HG03103 (cell line): ENCODE data around the gene DDX19B.
A peak's percentile ranks its signal among the peaks of the same experiment; 100 is the strongest.
"Not testable (repeated sequence)": the region's sequence is repeated elsewhere in the genome, so short reads cannot be mapped to it uniquely, and the experiment has no call there.

Experiments
- ATAC-seq: cut with Tn5 transposase; IDR thresholded peaks from one replicate; pipeline ENCODE4 v1.9.1; 2021; ENCODE audit warnings: low read depth; ENCODE audit not compliant: unreplicated experiment

Gene DDX19B

GRCh38 chr16:70298988-70299938 lies at the start of gene DDX19B:
TSS of gene DDX19B (plus strand) at chr16:70299186. CDS start at chr16:70299298, 112 bp downstream.
- peak; percentile 56 for ATAC-seq

- not testable (repeated sequence) for ATAC-seq
These were observed 49.3 kb upstream of the DDX19B start for GRCh38 chr16:70249697-70250096.

- ATAC-seq: peak; percentile 45
These were observed 48.0 kb upstream of the DDX19B start for GRCh38 chr16:70250748-70251628.

- peak; percentile 79 for ATAC-seq
These were observed 47.2 kb upstream of the DDX19B start, which contains the start of gene EXOSC6 for GRCh38 chr16:70251629-70252354. TSS of gene EXOSC6 (minus strand) at chr16:70251940. CDS start at chr16:70251900, 40 bp downstream.

- no peak for ATAC-seq
These were observed 46.5 kb upstream of the DDX19B start for GRCh38 chr16:70252355-70252988.

DNA sequence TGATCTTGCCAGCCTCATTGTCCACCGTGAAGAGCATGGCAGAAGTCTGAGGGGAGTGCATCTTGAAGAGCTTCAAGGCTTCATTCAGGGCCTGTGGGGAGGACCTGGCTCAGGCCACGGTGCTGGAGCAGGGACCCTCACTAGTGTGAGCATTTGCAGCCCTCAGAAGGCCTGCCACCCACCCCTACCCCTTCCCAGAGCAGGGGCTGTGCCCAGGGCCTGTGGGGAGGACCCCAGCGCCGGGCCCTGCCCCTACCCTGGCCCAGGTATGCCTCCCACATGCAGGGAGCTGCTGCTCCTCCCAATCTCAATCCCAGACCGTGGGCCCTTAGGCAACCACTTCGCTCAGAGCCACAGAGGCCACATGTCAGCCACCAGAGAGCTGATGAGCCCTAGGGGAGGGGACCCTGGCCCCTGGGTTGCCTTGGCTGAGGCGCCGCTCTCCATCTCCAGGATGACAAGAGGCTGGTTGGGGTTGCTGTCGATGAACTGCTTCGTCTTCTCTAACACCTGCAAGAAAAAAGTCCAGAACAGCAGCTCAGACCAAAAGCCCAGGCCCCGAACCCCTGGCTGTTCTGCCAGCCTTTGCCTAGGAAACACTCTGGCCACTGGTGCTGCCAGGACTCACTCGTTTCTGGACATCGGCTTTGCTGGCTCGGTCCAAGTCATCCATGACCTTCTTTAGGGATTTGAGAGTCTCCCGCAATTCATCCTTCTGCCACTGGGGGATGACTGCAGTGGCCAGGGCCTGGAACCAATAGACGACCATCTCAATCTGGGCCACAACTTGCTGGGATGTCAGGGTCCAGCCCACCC lies 45.5 kb upstream of the DDX19B start:
- no peak for ATAC-seq

- no peak for ATAC-seq
These were observed 44.6 kb upstream of the DDX19B start for GRCh38 chr16:70254180-70254964.

DNA sequence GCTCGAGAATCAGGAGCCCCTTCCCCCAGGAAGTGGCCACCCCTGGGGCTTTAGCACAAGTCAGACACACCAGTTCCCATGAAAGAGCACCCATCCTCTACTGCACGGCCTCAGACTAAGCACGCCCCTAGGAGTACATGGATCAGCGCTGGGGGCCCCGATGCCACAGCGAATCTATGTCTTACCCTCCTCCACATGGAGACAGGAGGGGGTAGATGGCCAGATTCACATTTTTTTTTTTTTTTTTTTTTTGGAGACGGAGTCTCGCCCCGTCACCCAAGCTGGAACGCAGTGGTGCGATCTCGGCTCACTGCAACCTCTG lies 44.1 kb upstream of the DDX19B start:
- ATAC-seq: no peak

DNA sequence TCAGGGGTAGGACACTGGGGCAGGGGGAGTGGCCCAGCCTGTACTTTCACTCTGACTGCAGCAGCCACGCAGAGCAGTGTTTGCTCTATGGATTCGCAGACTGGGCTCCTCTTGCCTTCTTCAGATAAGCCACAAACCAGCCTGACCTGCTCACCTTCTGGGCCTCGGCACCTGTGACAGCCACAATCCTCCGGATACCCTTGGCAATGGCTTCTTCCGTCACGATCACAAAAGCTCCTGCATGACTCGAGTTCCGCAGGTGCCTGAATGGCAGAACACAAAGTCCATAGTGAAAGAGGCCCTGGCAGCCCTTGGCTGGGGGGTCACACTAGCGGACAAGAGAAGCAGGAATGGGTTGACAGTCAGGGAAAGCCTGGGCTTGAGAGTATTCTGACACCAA lies 43.4 kb upstream of the DDX19B start:
- no peak for ATAC-seq

DNA sequence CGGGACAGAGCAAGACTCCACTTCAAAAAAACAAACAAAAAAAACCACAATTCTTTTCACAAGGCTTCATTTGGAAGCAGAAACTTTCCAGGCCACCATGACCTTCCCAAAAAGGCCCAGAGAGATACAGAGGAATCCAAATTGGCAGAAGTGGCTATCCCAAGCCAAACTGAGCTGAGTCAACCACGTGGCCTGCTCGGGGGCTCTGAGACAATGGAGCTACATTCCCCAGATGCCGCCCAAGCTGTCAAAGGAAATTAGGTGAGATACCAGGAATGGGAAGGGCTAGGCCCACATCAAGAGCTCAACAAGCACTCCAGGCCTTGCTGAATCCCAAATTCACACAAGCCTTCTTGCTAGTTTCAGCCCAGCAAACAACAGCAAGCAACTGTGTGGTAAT lies 41.6 kb upstream of the DDX19B start:
- no peak for ATAC-seq

GRCh38 chr16:70258065-70258464 lies 40.9 kb upstream of the DDX19B start:
- ATAC-seq: no peak

DNA sequence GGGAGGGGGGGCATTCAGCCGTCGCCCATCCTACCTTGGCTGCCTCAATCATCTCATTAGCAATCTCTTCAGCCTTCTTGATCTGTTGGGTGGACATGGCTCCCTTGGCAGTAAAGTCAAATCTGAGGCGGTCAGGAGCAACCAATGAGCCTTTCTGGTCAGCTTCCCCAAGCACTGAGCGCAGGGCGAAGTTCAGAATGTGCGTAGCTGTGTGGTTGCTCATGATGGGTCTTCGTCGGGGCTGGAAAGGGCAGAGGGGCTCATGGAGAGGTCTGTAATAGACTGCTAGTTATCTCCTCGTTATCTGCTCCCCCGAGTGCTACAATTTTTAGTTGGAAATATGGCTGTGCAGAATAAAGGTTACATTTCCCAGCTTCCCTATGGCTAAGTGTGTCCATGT lies 40.0 kb upstream of the DDX19B start:
- no peak for ATAC-seq

GRCh38 chr16:70259903-70260302 lies 39.1 kb upstream of the DDX19B start:
- not testable (repeated sequence) for ATAC-seq

DNA sequence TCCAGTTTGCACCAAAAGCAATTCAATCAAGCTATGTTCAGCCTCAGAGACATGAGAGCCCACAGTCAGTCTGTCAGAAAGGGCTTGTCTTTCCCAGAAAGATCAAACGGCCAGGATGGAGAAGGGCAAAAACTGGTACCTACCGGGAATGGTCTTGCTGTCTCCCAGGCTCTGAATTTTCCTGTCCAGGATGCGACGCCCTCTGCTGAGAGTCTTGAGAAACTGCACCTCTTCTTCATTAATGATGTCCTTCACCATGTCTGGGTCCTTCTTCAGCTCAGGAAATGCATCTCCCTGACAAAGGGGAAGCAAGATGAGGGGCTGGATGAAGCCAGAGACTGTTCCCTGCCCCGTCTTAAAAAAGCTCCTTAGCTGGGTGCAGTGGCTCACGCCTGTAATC lies 31.5 kb upstream of the DDX19B start:
- no peak for ATAC-seq

DNA sequence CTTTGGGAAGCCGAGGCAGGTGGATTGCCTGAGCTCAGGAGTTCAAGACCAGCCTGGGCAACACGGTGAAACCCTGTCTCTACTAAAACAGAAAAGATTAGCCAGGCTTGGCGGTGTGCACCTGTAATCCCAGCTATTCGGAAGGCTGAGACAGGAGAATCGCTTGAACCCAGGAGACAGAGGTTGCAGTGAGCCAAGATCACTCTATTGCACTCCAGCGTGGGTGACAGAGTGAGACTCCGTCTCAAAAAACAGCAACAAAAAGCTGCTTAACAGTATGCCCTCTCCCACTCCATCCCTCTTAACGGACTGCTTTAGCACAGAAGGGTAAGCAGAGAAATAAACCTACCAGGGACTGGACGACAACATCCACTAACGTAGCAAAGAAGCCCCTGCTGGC lies 31.1 kb upstream of the DDX19B start:
- not testable (repeated sequence) for ATAC-seq

GRCh38 chr16:70269471-70269870 lies 29.5 kb upstream of the DDX19B start:
- no peak for ATAC-seq

- ATAC-seq: no peak
These were observed 28.8 kb upstream of the DDX19B start for GRCh38 chr16:70270176-70270575.

DNA sequence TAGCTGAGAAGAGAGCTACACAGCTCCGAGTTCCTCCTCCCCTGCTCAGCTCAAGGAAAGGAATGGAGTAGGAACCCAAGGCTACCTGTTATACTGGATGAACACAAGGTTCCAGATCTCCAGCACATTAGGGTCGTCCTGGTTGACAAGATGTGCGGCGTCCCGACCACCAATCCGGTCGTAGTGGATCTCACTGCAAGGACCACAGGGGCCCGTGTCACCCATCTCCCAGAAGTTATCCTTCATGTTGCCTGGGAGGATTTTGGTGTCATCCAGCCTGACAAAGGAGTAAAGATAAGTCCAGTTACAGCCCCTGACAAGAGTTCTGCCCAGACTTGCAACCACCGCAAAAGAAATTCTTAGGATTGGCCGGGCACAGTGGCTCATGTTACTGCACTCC lies 27.3 kb upstream of the DDX19B start:
- ATAC-seq: no peak

GRCh38 chr16:70276392-70276791 lies 22.6 kb upstream of the DDX19B start:
- ATAC-seq: no peak
